GM12875 (cell line): ENCODE measurements around the gene NXPE1.
"Not testable (repeated sequence)": the region's sequence is repeated elsewhere in the genome, so short reads cannot be mapped to it uniquely, and the experiment has no call there.

Experiments
- H3K4me3 ChIP-seq: one replicate; pipeline ENCODE4 v1.5.1; 2011; ENCODE audit warnings: low read depth, low read length, control low read depth
- TF ChIP-seq, protein P1 (sequence below): IDR thresholded peaks from 2 replicates; pipeline ENCODE4 v1.5.1; 2011; ENCODE audit warnings: low read depth, mild to moderate bottlenecking, control low read depth, inconsistent platforms, low read length, moderate library complexity, borderline replicate concordance; ENCODE audit not compliant: insufficient read depth

NXPE1 gene

GRCh38 chr11:114604179-114604813 lies 44.6 kb upstream of the NXPE1 start:
- TF ChIP-seq, protein P1, sequence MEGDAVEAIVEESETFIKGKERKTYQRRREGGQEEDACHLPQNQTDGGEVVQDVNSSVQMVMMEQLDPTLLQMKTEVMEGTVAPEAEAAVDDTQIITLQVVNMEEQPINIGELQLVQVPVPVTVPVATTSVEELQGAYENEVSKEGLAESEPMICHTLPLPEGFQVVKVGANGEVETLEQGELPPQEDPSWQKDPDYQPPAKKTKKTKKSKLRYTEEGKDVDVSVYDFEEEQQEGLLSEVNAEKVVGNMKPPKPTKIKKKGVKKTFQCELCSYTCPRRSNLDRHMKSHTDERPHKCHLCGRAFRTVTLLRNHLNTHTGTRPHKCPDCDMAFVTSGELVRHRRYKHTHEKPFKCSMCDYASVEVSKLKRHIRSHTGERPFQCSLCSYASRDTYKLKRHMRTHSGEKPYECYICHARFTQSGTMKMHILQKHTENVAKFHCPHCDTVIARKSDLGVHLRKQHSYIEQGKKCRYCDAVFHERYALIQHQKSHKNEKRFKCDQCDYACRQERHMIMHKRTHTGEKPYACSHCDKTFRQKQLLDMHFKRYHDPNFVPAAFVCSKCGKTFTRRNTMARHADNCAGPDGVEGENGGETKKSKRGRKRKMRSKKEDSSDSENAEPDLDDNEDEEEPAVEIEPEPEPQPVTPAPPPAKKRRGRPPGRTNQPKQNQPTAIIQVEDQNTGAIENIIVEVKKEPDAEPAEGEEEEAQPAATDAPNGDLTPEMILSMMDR = no peak
- H3K4me3 ChIP-seq = no peak overlapping the region

- H3K4me3 ChIP-seq = not testable (repeated sequence)
These were observed 43.5 kb upstream of the NXPE1 start for GRCh38 chr11:114603151-114603550.

DNA sequence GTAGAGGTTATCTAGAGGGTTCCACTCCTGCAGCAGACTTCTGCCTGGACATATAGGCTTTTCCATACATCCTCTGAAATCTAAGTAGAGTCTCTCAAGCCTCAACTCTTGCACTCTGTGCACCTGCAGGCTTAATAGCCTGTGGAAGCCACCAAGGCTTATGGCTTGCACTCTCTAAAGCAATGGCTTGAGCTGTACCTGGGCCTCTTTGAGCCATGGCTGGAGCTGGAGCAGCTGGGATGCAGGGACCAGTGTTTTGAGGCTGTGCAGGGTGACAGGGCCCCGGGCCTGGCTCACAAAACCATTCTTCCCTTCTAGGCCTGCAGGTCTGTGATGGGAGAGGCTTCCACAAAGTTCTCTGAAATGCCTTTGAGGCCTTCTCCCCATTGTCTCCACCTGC lies 38.8 kb upstream of the NXPE1 start:
- TF ChIP-seq, protein P1 = no peak

GRCh38 chr11:114596175-114596919 lies 36.7 kb upstream of the NXPE1 start:
- TF ChIP-seq, protein P1 = no peak
- H3K4me3 ChIP-seq = no peak overlapping the region

More for the DNA sequence above, 38.8 kb upstream of the NXPE1 start:
- no peak overlapping the region for H3K4me3 ChIP-seq

GRCh38 chr11:114595571-114595970 lies 35.9 kb upstream of the NXPE1 start, which contains the start of gene NXPE4:
TSS of gene NXPE4 (minus strand) at chr11:114595786. CDS start at chr11:114594759, 1,027 bp downstream.
- TF ChIP-seq, protein P1 = no peak
- no peak within 1 kb of the TSS for H3K4me3 ChIP-seq

DNA sequence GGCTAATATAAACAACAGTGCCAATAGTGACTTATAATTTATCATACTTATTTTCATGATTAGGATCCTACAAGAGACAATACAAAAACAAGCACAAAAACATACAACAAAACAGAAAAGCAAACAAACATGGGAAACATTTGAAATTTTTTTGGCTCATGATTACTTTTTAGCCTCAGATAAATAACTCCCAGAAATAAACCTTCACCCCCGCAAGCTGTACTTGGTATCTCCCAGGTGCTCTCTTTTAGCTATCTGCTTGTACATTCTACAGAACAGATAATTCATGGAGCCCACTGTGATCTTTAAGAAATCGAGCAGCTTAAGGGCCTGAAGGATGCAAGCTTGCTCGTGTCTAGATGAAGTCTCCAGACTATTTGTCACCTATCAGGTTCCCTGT lies 35.0 kb upstream of the NXPE1 start:
- no peak overlapping the region for H3K4me3 ChIP-seq
- TF ChIP-seq, protein P1 = no peak

DNA sequence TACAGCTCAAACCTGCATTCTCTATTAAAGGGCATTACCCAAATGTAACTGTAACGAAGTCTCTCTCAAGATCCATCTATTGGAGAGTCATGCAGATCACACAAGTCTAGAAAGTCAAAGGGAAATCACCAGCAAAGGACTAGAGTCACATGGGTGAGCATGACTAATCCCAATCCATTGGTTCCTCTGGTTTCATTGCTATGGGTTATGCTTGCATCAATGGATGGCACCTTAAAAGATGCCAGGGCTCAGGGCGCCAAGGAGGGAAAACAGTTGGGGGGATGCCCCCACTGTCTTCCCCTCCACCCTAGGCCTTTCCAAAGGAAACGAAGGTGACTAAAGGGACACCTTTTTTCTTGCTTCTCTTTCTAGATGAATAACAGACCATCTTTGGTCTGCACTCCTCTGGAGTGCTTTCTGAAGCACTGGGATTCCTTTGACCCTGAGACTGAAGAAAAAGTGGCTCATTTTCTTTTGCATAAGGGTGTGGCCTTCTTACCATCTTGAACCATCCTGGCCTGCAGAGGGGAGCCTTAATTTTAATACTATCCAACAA lies 27.8 kb upstream of the NXPE1 start:
- H3K4me3 ChIP-seq = no peak overlapping the region
- TF ChIP-seq, protein P1 = no peak
